ENCODE data around the gene PEAK3.

The PEAK3 gene

DNA sequence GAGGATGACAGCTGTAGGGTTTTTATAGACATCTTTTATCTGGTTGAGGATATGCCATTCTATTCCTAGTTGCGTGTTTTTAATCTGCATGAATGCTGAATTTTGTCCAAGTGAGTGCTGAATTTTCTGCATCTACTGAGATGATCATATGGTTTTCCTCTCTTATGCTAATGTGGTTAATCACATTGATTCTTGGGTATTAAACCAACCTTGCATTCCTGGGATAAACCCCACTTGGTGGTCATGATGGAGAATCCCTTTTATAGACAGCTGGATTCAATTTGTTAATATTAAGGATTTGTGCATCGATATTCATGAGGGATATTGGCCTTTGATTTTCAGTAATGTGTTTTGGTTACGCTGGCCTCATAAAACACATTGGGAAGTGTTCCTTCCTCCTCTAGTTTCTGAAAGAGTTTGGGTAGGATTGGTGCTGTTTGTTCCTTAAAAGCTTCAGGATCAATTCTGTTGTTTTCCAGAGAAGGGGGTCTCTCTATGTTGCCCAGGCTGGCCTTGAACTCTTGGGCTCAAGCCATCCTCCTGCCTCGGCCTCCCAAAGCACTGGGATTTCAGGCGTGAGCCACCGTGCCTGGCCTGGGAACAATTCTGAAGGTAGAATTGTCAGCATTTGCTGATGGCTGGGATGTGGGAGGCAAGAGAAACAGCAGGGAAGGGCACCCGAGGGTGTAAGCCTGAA is 33.3 kb upstream of the PEAK3 start:
- DNase-seq = no peak

- no peak for DNase-seq
Measured at GRCh38 chr19:2312820-2313501, 31.0 kb upstream of the PEAK3 start.

DNA sequence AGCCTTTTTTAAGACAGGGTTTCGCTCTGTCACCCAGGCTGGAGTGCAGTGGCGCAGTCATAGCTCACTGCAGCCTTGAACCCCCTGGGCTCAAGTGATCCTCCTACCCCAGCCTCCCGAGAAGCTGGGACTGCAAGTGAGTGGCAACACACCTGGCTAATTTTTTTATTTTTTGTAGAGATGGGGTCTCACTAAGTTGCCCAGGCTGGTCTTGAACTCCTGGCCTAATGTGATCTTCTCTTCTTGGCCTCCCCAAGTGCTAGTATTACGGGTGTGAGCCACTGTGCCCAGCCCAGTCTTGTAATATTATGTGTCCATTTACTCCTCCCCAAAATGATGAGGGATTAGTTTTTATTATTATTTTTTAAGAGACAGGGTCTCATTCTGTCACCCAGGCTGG is 29.1 kb upstream of the PEAK3 start:
- no peak for DNase-seq

- DNase-seq = no peak
Measured at GRCh38 chr19:2309734-2310362, 27.9 kb upstream of the PEAK3 start.

DNA sequence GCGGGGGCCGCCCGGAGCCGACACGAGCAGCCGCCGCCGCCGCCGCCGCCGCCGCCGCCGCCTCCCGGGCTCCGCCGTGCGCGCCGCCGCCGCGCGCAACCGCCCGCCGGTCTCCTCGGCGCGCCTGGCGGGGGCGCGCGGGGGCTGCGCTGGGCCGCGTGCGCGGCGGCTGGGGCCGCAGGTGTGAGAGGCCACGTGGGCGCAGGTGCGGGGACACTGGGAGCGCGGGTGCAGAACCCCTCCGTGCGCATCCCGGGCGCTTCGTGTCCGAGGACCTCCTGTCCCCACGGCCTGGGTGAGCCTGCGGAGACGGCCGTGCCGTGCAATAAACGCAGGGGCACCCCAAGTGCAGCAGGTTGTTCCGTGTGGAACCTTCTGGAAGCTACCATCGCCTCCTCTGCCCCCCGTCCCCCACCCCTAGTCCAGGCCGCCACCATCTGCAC is 26.2 kb upstream of the PEAK3 start, which contains the start of gene LINGO3:
Gene LINGO3 (minus strand): TSS at position 41 of the 443 bp plus-strand sequence. CDS start 16,378 bp downstream, outside the sequence.
- no peak for DNase-seq

GRCh38 chr19:2307518-2308012 is 25.6 kb upstream of the PEAK3 start:
- DNase-seq = no peak

DNA sequence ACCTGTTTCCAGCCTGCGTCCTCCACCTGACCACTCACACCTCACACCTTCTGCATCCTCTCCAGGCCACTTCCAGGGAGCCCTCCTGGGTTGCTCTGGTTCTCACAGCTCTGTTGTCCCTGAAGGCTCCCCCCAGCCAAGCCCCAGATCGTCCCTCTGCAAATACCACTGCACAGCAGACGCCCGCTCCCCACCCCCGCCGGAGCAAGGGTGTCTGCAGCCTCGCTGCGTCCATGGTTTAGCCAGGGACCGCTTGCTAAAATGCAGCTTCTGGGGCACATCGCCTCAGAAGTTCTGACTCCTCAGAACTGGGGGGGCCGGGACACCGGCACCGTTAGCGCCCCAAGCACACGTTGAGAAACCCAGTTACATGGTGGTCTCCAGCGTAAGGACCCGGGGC is 25.0 kb upstream of the PEAK3 start:
- DNase-seq = no peak

DNA sequence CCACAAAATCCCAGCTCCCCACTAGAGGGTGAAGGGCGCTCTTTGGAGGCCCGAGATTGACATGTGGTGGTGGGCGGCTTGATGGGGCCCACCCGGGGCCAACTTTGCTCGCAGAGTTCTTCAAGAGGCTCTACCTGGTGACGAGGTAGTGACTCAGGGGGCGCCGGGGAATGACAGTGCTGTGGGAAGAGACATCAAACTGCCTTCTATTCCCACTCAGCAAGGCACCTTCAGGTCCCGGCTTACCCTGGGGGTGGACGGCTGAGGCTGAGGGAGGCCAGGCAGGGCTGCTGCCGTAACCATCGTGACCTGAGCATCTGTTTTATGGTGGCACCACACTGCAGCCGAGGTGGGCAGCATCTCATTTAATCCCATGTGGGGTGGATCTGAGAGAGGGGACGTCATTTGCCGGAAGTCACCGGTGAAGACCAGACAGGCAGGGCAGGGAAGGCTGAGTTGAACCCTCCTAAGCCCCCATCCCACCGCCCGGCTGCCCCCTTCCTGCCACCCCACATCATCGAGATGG is 24.4 kb upstream of the PEAK3 start:
- DNase-seq = no peak

GRCh38 chr19:2305452-2306280 is 23.7 kb upstream of the PEAK3 start:
- DNase-seq = no peak

GRCh38 chr19:2303211-2303798 is 21.3 kb upstream of the PEAK3 start:
- DNase-seq = no peak

GRCh38 chr19:2302319-2303210 is 20.6 kb upstream of the PEAK3 start:
- peak; percentile 69 for DNase-seq

GRCh38 chr19:2300533-2300932 is 18.6 kb upstream of the PEAK3 start:
- DNase-seq = no peak

DNA sequence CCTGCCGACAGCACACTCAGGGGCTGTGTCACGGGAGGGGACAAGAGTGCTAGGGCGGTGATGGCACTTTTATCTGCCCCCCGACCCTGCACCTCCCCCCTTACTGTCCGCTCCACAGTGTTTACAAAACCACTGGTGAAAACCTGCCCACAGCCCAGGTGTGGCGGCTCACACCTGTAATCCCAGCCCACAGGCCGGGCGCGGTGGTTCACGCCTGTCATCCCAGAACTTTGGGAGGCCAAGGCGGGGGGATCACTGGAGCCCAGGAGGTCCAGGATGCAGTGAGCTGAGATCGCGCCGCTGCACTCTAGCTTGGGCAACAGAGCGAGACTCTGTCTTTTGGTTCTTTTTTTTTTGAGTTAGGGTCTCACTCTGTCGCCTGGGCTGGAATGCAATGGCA is 14.2 kb upstream of the PEAK3 start:
- no peak for DNase-seq

GRCh38 chr19:2294687-2295335 is 12.8 kb upstream of the PEAK3 start:
- no peak for DNase-seq

DNA sequence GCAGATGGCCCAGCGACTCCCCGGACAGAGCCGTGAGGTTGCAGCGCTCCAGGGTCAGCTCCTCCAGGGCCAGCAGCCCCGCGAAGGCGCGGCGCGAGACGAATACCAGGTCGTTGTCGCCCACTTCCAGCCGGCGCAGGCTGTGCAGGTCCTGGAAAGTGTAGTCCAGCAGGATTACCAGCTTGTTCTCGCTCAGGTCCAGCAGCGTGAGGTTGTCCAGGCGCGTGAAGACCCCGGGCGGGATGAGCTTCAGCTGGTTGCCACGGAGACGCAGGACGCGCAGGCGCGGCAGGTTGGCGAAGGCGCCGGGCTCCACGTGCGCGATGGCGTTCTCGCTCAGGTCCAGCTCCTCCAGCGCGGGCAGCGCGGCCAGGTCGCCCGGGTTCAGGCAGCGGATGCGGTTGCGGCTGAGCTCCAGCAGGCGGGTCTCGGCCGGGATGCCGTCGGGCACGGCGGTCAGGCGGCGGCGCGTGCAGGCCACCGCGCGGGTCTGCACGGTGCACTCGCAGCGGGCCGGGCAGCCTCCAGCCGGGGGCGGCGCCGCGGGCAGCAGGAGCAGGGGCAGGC is 9.3 kb upstream of the PEAK3 start:
- peak; percentile 47 for DNase-seq

DNA sequence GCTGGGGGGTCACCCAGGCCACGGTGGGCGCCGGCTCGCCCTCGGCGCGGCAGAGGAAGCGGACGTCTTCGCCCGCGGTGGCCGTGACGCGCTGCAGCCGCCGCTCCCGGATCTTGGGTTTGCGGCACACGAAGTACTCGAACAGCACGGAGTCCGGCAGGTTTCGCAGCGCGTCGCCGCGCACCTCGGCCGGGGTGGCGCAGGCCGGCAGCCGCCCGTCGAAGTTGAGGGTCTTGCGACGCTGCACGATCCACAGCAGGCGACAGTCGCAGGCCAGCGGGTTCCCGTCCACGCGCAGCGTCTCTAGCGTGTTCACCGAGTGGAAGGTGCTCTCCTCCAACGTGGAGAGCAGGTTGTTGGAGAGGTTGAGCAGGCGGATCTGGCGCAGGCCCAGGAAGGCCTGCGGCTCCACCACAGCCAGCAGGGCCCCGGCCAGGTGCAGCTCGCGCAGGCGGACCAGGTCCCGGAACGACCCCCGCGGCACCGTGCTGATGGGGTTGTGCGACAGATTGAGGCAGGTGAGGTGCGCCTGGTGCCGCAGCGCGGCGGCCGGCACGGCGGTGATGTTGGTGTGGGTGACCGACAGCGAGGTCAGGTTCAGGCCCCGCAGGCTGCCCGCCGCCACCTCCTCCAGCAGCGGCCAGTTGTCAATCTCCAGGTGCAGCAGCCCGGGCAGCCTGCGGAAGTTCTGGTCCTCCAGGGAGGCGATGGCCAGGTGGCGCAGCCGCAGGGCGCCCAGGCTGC is 8.6 kb upstream of the PEAK3 start:
- DNase-seq = peak; percentile 46

GRCh38 chr19:2289714-2290435 is 7.9 kb upstream of the PEAK3 start:
- peak; percentile 45 for DNase-seq

- DNase-seq = peak; percentile 31
Measured at GRCh38 chr19:2288818-2289713, 7.1 kb upstream of the PEAK3 start.

All from right forelimb (tissue), 1 donor.